Raji (cell line): ENCODE measurements around the gene SOX15.

Experiments
- POLR2A ChIP-seq: IDR thresholded peaks from 2 replicates; pipeline ENCODE4 v1.6.1; 2011; ENCODE audit warnings: low read depth, low read length, control low read depth; ENCODE audit not compliant: insufficient read depth

Gene SOX15

DNA sequence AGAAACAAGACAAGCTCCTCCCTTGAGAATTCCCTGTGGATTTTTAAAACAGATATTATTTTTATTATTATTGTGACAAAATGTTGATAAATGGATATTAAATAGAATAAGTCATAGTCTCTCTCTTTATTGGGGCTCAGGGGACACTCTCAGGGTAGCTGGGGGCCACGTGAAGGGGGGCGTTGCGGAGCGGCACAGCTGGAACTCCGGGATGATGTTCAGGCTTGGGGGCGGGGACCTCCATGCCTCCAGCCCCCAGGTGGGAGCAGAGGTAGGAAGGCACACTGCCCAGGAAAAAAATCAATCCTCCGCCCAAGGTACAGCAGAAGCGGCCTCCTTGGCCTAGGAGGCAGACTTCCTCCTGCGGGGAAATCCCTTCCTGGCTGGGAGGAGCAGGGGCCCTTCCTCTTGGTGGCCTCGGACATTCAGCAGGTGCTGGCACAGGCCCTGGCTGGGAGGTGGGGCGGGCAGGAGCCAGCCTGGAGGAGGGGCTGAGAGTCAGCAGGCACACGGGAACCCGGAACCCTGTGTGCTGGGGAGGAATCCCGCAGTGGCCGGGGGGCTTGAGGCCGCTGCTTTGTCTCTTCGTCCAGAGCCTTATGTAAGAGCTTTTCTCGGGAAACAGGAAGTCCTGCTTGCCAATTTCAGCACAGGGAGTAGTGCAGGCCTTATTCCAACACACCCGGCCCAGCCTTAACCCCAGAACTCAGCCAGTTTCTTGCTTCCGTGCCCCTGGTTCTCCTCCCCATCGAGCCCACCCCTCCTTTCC, 31.9 kb downstream of the SOX15 start:
- TF ChIP-seq POLR2A, result 0 out of 2 replicates have a peak, but pooled peaks have one; percentile 7

DNA sequence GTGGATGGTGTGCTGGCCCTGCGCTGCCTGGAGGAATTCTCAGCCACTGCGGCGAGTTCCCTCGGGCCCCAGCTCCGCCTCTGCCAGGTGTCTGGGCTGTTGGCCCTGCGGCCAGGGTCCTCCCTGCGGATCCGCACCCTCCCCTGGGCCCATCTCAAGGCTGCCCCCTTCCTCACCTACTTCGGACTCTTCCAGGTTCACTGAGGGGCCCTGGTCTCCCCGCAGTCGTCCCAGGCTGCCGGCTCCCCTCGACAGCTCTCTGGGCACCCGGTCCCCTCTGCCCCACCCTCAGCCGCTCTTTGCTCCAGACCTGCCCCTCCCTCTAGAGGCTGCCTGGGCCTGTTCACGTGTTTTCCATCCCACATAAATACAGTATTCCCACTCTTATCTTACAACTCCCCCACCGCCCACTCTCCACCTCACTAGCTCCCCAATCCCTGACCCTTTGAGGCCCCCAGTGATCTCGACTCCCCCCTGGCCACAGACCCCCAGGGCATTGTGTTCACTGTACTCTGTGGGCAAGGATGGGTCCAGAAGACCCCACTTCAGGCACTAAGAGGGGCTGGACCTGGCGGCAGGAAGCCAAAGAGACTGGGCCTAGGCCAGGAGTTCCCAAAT, 32.6 kb downstream of the SOX15 start:
- 0 out of 2 replicates have a peak, but pooled peaks have one; percentile 8 for TF ChIP-seq POLR2A

DNA sequence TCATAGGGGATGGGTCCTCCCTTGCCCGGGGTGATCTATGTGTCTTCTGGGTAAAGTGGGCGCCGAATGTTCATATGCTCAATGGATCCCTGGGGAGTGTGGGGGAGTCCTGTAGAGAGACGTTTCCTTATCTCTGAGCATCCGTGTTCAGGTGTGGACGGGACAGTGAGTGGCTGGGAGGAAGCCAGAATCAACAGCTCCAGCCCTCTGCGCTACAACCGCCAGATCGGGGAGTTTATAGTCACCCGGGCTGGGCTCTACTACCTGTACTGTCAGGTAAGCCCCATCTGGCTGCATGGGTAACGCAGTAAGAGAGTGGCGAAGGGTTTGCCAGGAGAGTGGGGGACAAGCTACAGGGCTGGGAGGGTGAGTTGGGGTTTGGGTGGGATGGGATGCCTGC, 33.3 kb downstream of the SOX15 start:
- TF ChIP-seq POLR2A, result no peak

DNA sequence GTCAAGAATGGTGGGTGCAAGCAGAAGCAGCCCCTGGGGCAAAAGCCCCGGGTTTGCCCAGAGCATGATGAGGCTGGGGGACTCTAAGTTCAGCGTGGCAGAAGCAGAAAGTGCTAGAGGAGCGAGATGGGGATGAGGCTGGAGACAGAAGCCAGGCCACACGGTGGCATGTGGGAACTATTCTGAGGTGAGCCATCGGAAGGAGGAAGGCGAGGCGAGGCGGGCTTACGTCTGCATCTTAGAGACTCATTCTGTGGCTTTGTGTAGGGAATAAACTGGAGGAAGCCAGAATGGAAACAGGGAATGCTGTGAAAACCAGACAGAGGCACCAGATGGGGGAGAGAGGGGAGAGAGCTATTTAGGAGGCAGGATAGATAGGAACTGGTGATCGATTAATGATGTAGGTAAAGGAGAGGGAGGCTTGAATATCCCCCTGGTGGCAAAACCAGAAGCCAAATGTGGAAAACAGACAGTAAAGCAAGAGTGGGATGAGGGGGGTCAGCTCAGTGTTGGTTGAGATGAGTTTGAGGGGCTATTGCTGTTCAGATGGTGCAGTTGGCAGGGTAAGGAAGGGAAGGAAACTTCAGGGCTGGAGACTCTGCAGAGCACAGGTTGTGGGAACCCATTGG, 34.5 kb downstream of the SOX15 start:
- TF ChIP-seq POLR2A, result no peak

DNA sequence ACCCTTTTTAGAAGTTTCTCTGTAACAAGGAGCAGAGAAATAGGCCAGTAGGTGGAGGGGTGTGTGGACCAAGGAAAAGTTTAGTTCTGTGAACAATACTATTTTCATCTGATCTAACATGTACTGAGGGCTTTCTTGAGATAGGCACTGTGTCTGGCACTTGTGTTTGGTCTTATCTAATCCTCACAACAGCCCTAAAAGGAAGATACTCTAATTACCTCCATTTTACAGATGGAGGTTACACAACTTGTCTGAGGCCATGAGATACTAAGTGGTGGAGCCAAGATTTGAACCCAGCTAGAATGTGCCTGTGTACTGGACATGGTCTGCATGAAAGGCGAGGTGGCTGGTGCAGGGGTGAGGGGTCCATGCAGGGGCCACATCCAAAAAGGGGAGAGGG, 36.5 kb downstream of the SOX15 start:
- TF ChIP-seq POLR2A, result no peak

DNA sequence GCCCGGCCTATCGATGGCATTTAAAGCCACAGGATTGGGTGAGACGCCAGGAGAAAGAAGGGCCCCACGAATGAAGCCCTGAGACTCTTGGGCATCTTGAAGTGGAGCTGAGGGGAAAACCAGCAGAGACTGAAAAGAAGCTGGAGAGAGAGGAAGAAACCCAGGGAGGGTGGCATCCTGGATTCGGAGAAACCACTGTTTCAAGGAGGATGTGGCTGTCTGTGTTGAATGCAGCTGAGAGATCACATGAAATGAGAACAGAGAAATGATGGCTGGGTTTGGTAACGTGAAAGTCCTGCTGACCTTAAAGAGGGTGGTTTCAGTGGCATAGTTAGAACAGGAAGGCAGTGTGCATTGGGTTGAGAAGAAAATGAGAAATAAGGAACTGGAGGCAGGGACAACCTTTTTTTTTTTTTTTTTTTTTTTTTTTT, 37.3 kb downstream of the SOX15 start:
- TF ChIP-seq POLR2A, result no peak

DNA sequence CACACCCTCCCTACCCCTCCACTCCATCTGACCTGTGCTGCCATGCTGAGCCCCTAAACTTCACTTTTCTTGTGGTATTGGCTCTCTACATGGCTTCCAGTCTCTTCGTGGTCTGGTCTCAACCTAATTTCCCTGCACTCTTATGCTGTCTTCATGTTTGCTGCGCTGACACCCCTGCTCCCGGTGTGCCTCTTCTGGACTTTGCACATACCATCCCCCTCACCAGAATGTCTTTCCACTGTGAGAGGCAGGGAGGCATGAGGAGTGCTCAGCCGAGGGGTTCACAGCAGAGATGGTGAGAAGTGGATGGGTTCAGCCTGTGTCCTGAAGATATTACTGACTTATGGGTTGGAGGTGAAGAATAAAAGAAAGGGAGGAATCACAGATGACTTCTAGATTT, 38.5 kb downstream of the SOX15 start:
- TF ChIP-seq POLR2A, result no peak

DNA sequence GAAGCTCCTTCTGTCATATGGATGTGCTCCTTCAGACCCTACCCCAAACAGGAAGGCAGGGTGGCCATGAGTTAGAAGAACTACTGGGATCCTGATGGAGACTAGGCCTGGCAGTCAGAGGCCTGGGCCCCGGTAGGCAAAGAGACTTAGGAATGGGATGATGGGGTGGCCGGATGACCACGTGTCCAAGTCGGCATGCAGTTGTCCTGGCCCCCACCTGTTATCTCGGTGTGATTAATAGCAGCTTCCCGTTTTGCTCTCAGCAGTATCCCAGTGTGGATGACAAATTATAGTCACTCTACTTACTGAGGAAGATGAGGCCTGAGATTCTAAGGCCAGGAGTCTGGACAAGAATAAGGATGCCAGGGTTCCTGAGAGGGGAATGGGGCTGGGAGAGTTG, 39.5 kb downstream of the SOX15 start:
- TF ChIP-seq POLR2A, result no peak

DNA sequence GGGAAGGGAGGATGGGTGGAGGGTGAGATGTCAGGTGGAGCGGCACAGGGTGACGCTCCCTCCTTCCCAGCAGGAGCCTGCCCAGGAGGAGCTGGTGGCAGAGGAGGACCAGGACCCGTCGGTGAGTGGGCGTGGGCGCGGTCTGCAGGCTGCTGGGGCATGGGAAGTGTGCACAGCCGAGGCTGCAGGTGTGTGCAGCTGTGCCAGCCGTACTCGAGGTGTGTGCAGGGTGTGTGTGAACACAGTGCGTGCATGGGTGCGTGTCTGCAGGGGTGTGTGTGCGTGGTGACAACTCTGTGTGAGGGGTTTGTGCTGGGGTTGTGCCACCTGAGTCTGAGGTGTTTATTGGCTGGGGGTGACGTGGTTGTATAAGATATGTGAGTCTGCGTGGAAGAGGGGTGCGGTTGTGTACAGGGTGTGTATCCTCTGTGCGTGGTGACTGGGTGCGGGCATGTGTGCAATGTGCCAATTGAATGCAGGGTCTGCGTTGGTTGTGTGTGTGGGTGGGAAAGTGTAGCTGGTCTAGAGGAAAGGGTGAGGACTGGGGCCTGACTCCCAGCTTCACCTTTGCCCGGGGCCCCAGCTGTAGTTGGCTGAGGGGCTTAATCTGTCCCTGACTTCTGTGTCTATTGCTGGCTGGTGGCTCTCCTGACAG, 40.4 kb downstream of the SOX15 start:
- no peak for TF ChIP-seq POLR2A

DNA sequence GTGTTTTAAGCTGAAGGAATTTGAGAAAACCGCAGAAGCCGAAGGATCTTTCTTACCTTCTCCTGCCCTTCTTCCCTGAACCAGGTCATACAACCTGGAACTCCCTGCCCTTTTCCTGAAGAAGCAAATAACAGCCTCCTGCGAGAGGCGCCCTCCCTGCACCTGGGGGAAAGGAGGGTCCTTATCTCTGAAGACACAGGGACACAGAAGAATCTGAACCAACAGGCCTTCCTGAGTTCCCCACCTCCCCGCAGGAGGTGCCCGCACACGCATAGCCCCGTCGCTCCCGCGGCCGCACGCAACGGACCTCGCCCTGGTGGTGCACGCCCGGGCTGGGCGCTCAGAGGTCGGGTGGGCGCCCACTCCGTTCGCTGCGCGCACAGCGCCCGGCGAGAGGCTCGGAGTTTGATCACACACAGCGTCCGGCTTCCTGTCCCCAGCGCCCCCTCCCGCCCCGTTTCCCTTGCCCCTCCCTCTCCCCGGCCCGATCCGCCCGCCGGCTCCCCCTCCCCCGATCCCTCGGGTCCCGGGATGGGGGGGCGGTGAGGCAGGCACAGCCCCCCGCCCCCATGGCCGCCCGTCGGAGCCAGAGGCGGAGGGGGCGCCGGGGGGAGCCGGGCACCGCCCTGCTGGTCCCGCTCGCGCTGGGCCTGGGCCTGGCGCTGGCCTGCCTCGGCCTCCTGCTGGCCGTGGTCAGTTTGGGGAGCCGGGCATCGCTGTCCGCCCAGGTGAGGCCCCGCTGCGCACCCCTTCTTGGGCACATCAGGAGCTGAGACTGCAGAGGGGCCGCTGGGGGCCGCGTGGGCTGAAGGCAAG, 41.1 kb downstream of the SOX15 start, which contains the start of gene TNFSF12:
TSS of gene TNFSF12 (plus strand) at position 474 of the 816 bp plus-strand sequence. CDS start at position 570, 96 bp downstream.
- TF ChIP-seq POLR2A, result no peak

DNA sequence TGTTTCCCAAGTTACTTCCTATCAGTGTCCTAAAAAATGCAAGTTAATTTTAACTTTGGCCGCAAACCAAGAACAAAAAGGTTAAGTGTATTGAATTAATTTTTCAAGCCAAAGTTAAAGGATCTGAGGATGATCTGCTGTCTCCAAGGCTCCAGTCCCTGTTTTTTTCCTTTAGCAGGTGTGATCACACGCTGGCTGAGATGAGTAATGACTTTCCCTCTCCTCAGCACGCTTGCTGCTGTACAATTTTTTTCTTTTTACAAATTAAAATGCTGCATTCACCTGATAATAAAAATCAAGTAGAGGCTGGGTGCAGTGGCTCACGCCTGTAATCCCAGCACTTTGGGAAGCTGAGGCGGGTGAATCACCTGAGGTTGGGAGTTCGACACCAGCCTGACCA, 45.0 kb downstream of the SOX15 start:
- no peak for TF ChIP-seq POLR2A

DNA sequence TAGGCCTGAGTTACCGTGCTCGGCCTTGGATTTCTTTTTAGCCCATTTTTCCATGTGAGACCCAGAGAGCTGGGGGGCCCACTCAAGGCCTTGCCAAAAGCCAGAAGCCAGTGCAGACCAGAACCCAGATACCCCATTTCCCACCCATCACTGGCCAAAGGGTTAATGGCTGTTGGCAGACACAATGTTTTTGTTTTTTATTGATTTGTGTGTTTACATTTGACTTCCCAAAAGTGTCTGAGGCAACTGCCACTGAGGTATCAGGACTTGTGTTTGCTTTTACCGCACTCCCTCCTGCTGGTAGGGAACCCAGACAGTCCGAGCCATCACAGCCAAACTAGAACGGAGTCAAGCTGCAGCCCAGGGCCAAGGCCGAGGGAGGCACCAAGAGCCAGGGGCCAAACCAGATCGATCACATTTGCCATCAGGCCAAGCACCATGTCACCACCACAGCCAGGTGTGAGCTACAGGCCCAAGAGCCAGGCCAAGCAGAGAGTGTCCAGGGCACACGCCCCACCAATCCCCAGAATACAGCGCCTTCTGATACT, 48.7 kb downstream of the SOX15 start:
- no peak for TF ChIP-seq POLR2A

DNA sequence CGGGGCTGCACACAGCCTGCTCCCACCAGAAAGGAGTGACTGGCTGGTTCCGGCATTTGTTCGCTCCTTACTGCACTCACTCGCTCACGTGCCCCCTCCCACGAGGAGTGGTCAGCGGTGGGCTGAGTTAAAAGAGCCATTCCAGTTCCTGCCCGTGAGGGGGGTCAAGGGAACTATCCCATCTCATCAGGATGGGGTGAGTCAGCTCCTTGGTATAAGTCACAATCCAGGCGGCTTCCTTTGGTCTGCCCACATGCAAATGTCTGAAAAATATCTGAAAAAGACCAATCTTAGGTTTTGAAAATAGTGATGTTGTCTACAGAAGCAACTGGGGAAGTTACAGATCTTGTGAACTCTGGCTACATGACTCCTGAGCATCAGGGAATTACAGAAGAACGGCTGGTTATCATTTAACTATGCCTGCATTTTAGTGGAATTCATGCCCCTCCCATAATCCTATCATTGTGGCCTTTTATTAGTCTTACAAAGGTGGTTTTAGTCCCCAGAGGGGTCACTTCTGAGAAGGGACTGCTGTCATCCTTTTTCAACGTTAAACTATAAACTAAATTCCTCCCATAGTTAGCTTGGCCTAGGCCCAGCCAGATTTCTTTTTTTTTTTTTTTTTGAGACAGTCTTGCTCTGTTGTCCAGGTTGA, 50.9 kb downstream of the SOX15 start:
- TF ChIP-seq POLR2A, result no peak
